ENCODE measurements around the gene GRIP1.

Gene GRIP1, protein sequence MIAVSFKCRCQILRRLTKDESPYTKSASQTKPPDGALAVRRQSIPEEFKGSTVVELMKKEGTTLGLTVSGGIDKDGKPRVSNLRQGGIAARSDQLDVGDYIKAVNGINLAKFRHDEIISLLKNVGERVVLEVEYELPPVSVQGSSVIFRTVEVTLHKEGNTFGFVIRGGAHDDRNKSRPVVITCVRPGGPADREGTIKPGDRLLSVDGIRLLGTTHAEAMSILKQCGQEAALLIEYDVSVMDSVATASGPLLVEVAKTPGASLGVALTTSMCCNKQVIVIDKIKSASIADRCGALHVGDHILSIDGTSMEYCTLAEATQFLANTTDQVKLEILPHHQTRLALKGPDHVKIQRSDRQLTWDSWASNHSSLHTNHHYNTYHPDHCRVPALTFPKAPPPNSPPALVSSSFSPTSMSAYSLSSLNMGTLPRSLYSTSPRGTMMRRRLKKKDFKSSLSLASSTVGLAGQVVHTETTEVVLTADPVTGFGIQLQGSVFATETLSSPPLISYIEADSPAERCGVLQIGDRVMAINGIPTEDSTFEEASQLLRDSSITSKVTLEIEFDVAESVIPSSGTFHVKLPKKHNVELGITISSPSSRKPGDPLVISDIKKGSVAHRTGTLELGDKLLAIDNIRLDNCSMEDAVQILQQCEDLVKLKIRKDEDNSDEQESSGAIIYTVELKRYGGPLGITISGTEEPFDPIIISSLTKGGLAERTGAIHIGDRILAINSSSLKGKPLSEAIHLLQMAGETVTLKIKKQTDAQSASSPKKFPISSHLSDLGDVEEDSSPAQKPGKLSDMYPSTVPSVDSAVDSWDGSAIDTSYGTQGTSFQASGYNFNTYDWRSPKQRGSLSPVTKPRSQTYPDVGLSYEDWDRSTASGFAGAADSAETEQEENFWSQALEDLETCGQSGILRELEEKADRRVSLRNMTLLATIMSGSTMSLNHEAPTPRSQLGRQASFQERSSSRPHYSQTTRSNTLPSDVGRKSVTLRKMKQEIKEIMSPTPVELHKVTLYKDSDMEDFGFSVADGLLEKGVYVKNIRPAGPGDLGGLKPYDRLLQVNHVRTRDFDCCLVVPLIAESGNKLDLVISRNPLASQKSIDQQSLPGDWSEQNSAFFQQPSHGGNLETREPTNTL

DNA sequence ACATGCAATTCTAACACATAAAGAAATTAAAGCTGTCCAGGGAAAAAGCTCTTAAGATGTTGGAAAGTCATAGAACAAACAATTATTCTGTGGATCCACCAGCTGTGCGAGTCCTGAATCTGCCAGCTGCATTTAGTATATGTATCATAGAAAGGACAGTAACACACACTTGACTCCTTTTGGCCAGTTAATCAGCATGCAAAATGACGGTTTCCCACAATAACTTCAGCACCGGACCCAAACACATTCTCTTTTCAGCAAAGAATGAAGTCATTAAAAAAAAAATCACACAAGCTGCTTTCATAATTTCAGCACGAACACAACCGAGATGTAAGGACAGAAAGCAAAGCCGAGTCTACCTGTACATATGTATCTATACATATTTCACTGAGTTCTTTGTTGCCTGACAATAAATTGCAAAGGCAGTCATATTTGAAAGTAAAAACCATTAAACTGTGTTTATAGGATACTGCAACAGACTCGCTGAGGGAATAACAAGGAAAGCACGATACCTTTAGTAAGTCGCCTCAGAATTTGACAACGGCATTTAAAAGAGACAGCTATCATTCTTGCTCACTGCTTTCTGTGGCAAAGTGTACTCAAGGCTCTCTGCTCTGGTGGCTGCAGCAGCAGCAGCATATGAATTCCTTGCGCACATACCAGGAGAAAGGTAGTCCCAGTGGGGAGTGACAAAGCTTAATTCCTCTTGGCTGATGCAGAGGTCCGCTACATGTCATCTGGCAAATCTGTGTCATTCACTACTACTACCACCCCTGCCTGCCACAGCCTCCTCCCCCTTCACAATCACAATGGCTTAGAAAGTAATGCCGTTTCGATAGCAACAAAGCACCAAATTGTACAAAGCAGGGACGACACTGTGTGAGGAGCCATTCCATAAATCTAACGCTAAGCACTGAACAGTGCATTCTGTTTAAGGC lies at the start of gene GRIP1:
Gene GRIP1, minus strand, starts transcription at position 739 of the 938 bp plus-strand sequence. Its CDS starts 172 bp downstream, at position 567.
- DNase-seq, result no peak

- no peak for DNase-seq
Measured at GRCh38 chr12:66726556-66726955, 47.7 kb upstream of the GRIP1 start.

DNA sequence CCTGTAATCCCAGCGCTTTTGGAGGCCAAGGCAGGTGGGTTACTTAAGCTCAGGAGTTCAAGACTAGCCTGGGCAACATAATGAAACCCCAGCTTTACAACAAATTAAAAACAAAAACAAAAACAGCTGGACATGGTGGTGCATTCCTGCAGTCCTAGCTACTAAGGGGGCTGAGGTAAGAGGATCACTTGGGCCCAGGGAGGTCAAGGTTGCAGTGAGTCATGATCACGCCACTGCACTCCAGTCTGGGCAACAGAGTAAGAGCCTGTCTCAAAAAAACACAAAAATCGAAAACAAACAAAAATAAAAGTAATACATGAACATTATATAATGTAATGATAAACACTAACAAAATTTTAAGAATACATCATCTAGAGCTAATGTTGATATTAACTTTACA lies 46.2 kb upstream of the GRIP1 start:
- no peak for DNase-seq

DNA sequence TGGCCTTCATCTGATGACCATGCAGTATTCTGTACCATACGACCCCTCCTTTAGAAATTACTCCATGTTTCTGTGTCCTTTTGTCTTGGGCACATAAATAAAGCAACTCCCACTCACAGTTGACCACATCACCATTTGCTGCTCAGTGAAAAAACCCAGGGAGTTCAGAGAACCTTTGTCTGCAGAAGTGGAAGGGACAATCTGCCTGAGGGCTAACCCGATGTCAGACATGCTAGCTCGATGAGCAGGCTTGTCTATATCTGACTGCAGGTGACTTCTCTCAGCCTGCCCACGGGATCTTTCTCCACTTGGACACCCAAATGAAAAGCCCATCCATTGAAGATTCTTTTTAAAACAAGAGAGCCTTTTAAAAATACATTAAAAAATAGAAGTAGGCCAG lies 45.7 kb upstream of the GRIP1 start:
- DNase-seq, result no peak

DNA sequence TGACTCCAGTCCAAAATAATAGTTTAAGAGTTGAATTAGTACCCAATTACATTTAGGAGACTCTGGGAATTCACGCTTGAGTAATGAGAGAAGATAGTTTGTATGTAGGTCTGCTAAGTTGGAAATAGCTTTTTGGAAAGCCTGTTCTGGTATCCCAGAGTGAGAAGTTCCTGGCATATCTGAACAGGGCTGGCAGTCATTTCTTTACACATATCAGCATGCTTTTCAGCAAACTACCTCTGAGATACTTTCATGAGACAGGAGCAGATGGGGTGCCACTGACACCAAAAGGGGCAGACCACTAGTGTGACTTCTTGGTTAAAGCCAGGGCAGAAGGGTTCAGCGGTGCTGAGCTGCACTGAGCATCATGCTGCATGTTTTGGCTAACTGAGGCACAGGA lies 45.1 kb upstream of the GRIP1 start:
- DNase-seq, result no peak

DNA sequence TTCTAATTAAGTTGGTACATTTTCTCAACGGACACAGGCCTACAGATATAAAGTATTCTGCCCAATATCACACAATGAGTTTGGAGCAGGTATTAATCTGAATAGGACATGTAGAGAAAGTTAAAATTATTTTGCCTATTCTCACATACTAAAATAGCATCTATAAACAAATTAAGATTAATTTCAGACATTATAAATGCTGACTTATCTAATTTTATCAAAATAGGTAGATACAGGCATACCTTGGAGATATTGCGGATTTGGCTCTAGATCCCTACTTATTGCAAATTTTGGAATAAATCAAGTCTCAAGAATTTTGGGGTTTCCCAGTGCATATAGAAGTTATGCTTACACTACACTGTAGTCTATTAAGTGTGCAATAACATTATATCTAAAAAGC lies 41.0 kb upstream of the GRIP1 start:
- no peak for DNase-seq

DNA sequence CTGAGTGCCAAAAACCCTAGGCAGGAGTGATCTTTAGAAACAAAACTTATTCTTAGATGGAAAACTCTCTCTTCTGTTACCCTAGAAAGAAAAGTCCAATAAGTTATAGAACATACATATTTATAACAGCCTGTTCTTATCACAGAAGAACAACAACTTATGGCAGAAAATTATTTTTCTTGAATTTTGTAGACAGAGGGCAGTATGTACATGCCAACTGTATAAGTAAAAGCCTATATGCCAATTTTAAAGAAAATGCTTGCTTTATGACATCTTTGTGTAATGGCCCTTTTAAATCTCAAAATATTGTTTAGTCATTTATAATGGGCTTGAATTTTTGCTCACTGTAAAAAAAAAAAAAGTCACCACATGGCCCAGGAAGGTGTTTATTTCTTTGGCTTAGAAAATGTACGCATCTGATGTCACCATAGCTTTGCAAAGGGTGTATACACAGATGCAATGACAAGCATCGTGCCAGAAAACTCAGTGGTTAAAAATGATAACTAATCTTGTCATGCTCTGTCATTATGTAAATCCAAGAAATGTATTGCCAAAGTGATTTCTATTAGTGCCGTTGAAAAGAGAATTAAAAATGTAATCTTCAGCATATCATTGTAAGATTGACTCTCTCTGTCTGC lies 38.3 kb upstream of the GRIP1 start:
- DNase-seq, result no peak

- DNase-seq, result no peak
Measured at GRCh38 chr12:66716522-66716921, 37.6 kb upstream of the GRIP1 start.

GRCh38 chr12:66714709-66715108 lies 35.8 kb upstream of the GRIP1 start:
- DNase-seq, result no peak

GRCh38 chr12:66713984-66714383 lies 35.1 kb upstream of the GRIP1 start:
- no peak for DNase-seq

GRCh38 chr12:66709893-66710292 lies 31.0 kb upstream of the GRIP1 start:
- DNase-seq, result no peak

DNA sequence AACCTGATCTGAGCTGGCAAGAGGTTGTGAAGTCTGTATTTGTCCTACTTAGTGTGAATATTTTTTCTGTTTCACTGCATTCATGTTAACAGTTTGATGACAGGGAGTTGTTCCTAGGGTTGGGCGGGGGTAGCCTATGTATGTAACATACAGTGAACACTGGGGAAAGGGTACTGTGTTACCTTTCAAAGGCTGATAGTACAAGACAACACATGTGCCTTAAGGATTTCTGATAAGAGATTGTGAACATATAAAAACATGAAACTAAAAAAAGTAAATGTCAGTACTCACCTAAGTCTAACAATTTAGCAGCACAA lies 30.5 kb upstream of the GRIP1 start:
- DNase-seq, result no peak

- peak; percentile 2 for DNase-seq
Measured at GRCh38 chr12:66708704-66709456, 30.0 kb upstream of the GRIP1 start.

- no peak for DNase-seq
Measured at GRCh38 chr12:66707002-66707697, 28.3 kb upstream of the GRIP1 start.

DNA sequence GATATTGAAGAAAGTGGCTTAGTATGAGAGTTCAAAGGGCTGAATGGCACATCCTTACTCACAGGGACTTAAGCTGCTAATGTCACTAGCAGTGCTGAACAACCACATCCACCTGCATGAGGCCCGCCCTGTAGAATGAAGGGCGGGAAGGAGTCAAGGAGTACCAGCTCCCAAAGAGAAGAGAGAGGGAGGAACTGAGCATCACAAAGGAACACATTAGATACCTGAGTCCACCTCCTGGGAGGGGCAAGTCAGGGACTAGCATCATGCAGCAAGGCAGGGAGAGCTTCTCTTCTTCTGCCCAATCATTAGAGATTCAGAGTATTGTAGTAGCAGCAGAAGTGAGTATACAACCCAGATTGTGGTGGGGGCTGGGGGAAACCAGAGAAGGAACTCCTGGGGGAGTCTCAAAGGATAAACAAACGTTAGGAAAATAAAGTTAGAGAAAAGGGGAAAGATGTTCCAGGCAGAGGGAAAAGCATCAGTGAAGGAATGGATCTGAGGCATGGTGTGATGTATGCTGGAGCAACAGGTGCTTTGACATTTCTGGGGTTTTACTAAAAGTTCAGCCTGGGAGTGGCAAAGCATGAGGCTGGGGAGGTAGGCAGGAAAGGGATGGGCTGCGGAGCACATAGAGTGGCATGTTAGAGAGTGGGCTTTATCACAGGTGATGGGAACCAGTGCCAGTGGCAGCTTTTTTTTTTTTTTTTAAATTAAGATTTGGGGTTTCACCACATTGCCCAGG lies 21.0 kb upstream of the GRIP1 start:
- no peak for DNase-seq

GRCh38 chr12:66698558-66698957 lies 19.7 kb upstream of the GRIP1 start:
- DNase-seq, result no peak

GRCh38 chr12:66697404-66697803 lies 18.5 kb upstream of the GRIP1 start:
- DNase-seq, result no peak

GRCh38 chr12:66694666-66695613 lies 16.1 kb upstream of the GRIP1 start:
- DNase-seq, result no peak

All from MV-4-11 (cell line).